GM12878 (cell line): ENCODE results near the gene SMARCAL1. TPM values are rescaled to one million over a fixed set of nuclear protein-coding genes. Genes with fewer than 3 reads are reported as not detected.

ENCODE experiments used
- ATAC-seq: fragments of 200-7000 bp; cut with Tn5 transposase; 3 replicates; pipeline ENCODE4 v1.9.1; 2020; ENCODE audit warnings: mild to moderate bottlenecking, moderate library complexity
- BruUV-seq: library from RNA; stranded (reverse); fragments of 400-500 nt; replicated peaks from 2 replicates; lab custom pipeline; 2021; lab: Mats Ljungman, UMichigan
- CTCF ChIA-PET: fragments of 300-600 bp; sonication (Branson Sonifier 250); formaldehyde crosslinking; extraction: SDS; loops from one replicate; lab custom pipeline; 2021; ENCODE audit warnings: inconsistent platforms; lab: Yijun Ruan, JAX
- POLR2A ChIA-PET: fragments of 350-600 bp; formaldehyde crosslinking; extraction: SDS; loops from one replicate; lab custom pipeline; 2021; ENCODE audit warnings: inconsistent platforms; lab: Charles Lee
- RAD21 ChIA-PET: fragments of 300-600 bp; sonication (Branson Sonifier 250); formaldehyde crosslinking; loops from one replicate; lab custom pipeline; 2023; ENCODE audit warnings: antibody characterized with exemption; ENCODE audit not compliant: unreplicated experiment; lab: Charles Lee
- SMC1A ChIA-PET: fragments of 300-600 bp; sonication (Branson Sonifier 250); formaldehyde crosslinking; loops from one replicate; lab custom pipeline; 2023; ENCODE audit not compliant: unreplicated experiment, uncharacterized antibody; lab: Charles Lee
- DNase-seq: peaks from one replicate; pipeline ENCODE4 v3.0.0-alpha.2; 2011; ENCODE audit warnings: low read depth, low spot score
- FAIRE-seq: peaks from 3 replicates; lab custom pipeline; 2011; peaks lifted over from hg19 to GRCh38; lab: Jason Lieb, UNC
- H2AFZ ChIP-seq: 2 replicates; pipeline ENCODE4 v1.6.0; 2011; ENCODE audit warnings: low read depth, low read length, control low read depth; ENCODE audit not compliant: control insufficient read depth
- H3K27ac ChIP-seq: 2 replicates; pipeline ENCODE4 v1.5.1; 2011; ENCODE audit warnings: control low read depth; ENCODE audit not compliant: control insufficient read depth, insufficient read depth
- H3K27me3 ChIP-seq, 2 experiments: replicated peaks in 1 of 2; 2 replicates each; pipeline versions ENCODE4 v1.6.0 to v1.6.1; 2011; ENCODE audit warnings: low read length in 1 of 2; ENCODE audit not compliant: control insufficient read depth in 2 of 2, insufficient read depth in 2 of 2
- H3K36me3 ChIP-seq, 2 experiments: 2 replicates each; pipeline ENCODE4 v1.5.1; 2011; ENCODE audit warnings: low read length in 1 of 2; ENCODE audit not compliant: control insufficient read depth in 2 of 2, insufficient read depth in 2 of 2
- H3K4me1 ChIP-seq: 2 replicates; pipeline ENCODE4 v1.6.1; 2011; ENCODE audit warnings: mild to moderate bottlenecking, low read length, moderate library complexity, mixed read lengths; ENCODE audit not compliant: control insufficient read depth, insufficient read depth
- H3K4me2 ChIP-seq: 2 replicates; pipeline ENCODE4 v1.6.0; 2011; ENCODE audit warnings: control low read depth; ENCODE audit not compliant: control insufficient read depth, insufficient read depth
- H3K4me3 ChIP-seq: fragments of 200-600 bp; sonication (generic); 2 replicates; pipeline ENCODE4 v1.5.1; 2016
- H3K79me2 ChIP-seq: 2 replicates; pipeline ENCODE4 v1.6.0; 2011; ENCODE audit warnings: low read length; ENCODE audit not compliant: control insufficient read depth, insufficient read depth
- H3K9ac ChIP-seq: 2 replicates; pipeline ENCODE4 v1.8.0; 2011; ENCODE audit warnings: low read length, control low read depth, mixed read lengths; ENCODE audit not compliant: control insufficient read depth, insufficient read depth
- H3K9me3 ChIP-seq: replicated peaks from 3 replicates; pipeline ENCODE4 v1.5.1; 2011; ENCODE audit warnings: mild to moderate bottlenecking, low read length; ENCODE audit not compliant: control insufficient read depth, insufficient read depth
- H4K20me1 ChIP-seq: 2 replicates; pipeline ENCODE4 v1.6.0; 2011; ENCODE audit not compliant: control insufficient read depth, insufficient read depth
- ATF3 ChIP-seq: IDR thresholded peaks from 2 replicates; pipeline ENCODE4 v1.6.1; 2011; ENCODE audit warnings: low read depth, mild to moderate bottlenecking, low read length, moderate library complexity, borderline replicate concordance; ENCODE audit errors: extremely low read depth
- CBX5 ChIP-seq: sonication (generic); IDR thresholded peaks from 2 replicates; pipeline ENCODE4 v1.6.1; 2016; ENCODE audit warnings: low read depth, moderate library complexity, mild to moderate bottlenecking, inconsistent platforms
- CHD2 ChIP-seq: IDR thresholded peaks from 2 replicates; pipeline ENCODE4 v1.6.1; 2011; ENCODE audit warnings: low read depth, low read length, improper control_type of control experiment, borderline replicate concordance
- IKZF1 ChIP-seq: fragments of 450-650 bp; conservative IDR thresholded peaks from 2 replicates; pipeline ENCODE4 v1.6.1; 2017; ENCODE audit warnings: antibody characterized with exemption, mild to moderate bottlenecking
- KAT2A ChIP-seq: conservative IDR thresholded peaks from 2 replicates; pipeline ENCODE4 v1.6.1; 2011; ENCODE audit warnings: low read depth, low read length; ENCODE audit not compliant: control insufficient read depth
- MEF2A ChIP-seq: IDR thresholded peaks from 2 replicates; pipeline ENCODE4 v1.6.1; 2011; ENCODE audit warnings: low read depth, mild to moderate bottlenecking, low read length, moderate library complexity; ENCODE audit not compliant: insufficient read depth
- MEF2B ChIP-seq: fragments of 450-650 bp; IDR thresholded peaks from 2 replicates; pipeline ENCODE4 v1.6.1; 2018; ENCODE audit warnings: mild to moderate bottlenecking, moderate library complexity; ENCODE audit not compliant: partially characterized antibody, poor library complexity, severe bottlenecking
- NFXL1 ChIP-seq: fragments of 450-650 bp; IDR thresholded peaks from 2 replicates; pipeline ENCODE4 v1.6.1; 2017; ENCODE audit warnings: antibody characterized with exemption, mild to moderate bottlenecking, borderline replicate concordance
- PAX8 ChIP-seq: fragments of 450-650 bp; IDR thresholded peaks from 2 replicates; pipeline ENCODE4 v1.6.1; 2017; ENCODE audit warnings: mild to moderate bottlenecking, moderate library complexity
- PBX3 ChIP-seq: IDR thresholded peaks from 2 replicates; pipeline ENCODE4 v1.6.1; 2011; ENCODE audit warnings: mild to moderate bottlenecking, low read depth, low read length, moderate library complexity; ENCODE audit not compliant: insufficient replicate concordance
- POLR2AphosphoS5 ChIP-seq: IDR thresholded peaks from 2 replicates; pipeline ENCODE4 v1.6.1; 2011; ENCODE audit warnings: mild to moderate bottlenecking, low read length, inconsistent platforms
- POU2F2 ChIP-seq: IDR thresholded peaks from 3 replicates; pipeline ENCODE4 v1.6.1; 2011; ENCODE audit warnings: low read depth, mild to moderate bottlenecking, low read length, borderline replicate concordance
- RCOR1 ChIP-seq: conservative IDR thresholded peaks from 2 replicates; pipeline ENCODE4 v1.6.1; 2012; ENCODE audit warnings: low read depth, low read length, improper control_type of control experiment
- RELB ChIP-seq: fragments of 450-650 bp; IDR thresholded peaks from 2 replicates; pipeline ENCODE4 v1.6.1; 2017; ENCODE audit warnings: low read depth, mild to moderate bottlenecking, moderate library complexity
- SIX5 ChIP-seq: IDR thresholded peaks from 2 replicates; pipeline ENCODE4 v1.6.1; 2011; ENCODE audit warnings: mild to moderate bottlenecking, low read depth, low read length, moderate library complexity; ENCODE audit not compliant: severe bottlenecking
- SPI1 ChIP-seq: IDR thresholded peaks from 2 replicates; pipeline ENCODE4 v1.6.1; 2011; ENCODE audit warnings: low read depth, mild to moderate bottlenecking, low read length, moderate library complexity, borderline replicate concordance; ENCODE audit not compliant: insufficient read depth
- SUPT20H ChIP-seq: IDR thresholded peaks from 2 replicates; pipeline ENCODE4 v1.6.1; 2011; ENCODE audit warnings: low read depth, mild to moderate bottlenecking, low read length, moderate library complexity, borderline replicate concordance; ENCODE audit not compliant: control insufficient read depth
- TCF12 ChIP-seq: IDR thresholded peaks from 2 replicates; pipeline ENCODE4 v1.6.1; 2011; ENCODE audit warnings: low read depth, mild to moderate bottlenecking, low read length
- ZNF207 ChIP-seq: fragments of 450-650 bp; IDR thresholded peaks from 2 replicates; pipeline ENCODE4 v1.6.1; 2014; ENCODE audit warnings: antibody characterized with exemption, mild to moderate bottlenecking, borderline replicate concordance
- ZSCAN29 ChIP-seq: fragments of 450-650 bp; IDR thresholded peaks from 2 replicates; pipeline ENCODE4 v1.6.1; 2017; ENCODE audit warnings: mild to moderate bottlenecking, moderate library complexity
- WGBS: methylation state at CpG from one replicate; pipeline ENCODE4 v1.1.6; 2016; ENCODE audit warnings: low lambda C conversion rate; ENCODE audit not compliant: insufficient replicate concordance, insufficient coverage; ENCODE audit errors: missing lambda C conversion rate; 5-methylcytosine and 5-hydroxymethylcytosine counted together
- in situ Hi-C: fragments of 300-500 bp; cut with MboI; formaldehyde crosslinking; loops from 9 replicates; pipeline ENCODE4 v1.14.3; 2018; ENCODE audit warnings: mixed read lengths
- intact Hi-C: fragments of 100-400 bp; cut with micrococcal nuclease; formaldehyde crosslinking; loops from one replicate; pipeline ENCODE4 v1.14.2; 2022; ENCODE audit not compliant: unreplicated experiment
- polyA plus RNA-seq, 11 experiments: library from polyadenylated mRNA; depleted of rRNA in 4 of 11; unstranded in 6 of 11; stranded (reverse) in 5 of 11; fragments of >200 nt; fragmentation: Nextera tagmentation in 4 of 11; fragmentation: Illumina TruSeq in 1 of 11; extraction: Ambion mirVana in 4 of 11; extraction: Trizol in 1 of 11; gene quantifications; 1 replicate in 1 of 11; 2 replicates in 10 of 11; pipeline versions ENCODE4 v1.2.1 to v1.2.3, GENCODE V29; 2011 to 2016; ENCODE audit warnings: inconsistent platforms in 2 of 11, missing spikeins in 2 of 11, low read depth in 1 of 11
- total RNA-seq, 4 experiments: library from RNA; depleted of rRNA in 3 of 4; stranded (reverse); fragments of >200 nt in 3 of 4; fragmentation: Illumina TruSeq in 1 of 4; extraction: Trizol in 1 of 4; gene quantifications; 2 replicates each; pipeline versions ENCODE4 v1.2.1 to v1.2.3, GENCODE V29; 2013 to 2021

The SMARCAL1 gene
- total and polyA plus RNA-seq, 10 of the 15 experiments (the other 5 are each of a cell fraction or from before 2014, with no cell fraction given): 10.8 to 32.9 (median 21.8) TPM

- Histone ChIP-seq H3K4me1 (no peaks in the 10 kb centered on the region), H3K36me3 (peaks cover 9 to 50% of the 10 kb centered on the region in 2 experiments), H4K20me1 (no peaks in the 10 kb centered on the region), H3K4me3 (no peak overlapping the region), H3K9ac (no peak overlapping the region), H3K27me3 (no peaks in the 10 kb centered on the region), H3K4me2 (no peak overlapping the region), H3K79me2 (no peaks in the 10 kb centered on the region), H2AFZ (no peak overlapping the region), H3K27ac (no peak overlapping the region), H3K9me3 (peaks cover 6% of the 10 kb centered on the region; the same call in 2 of the 3 replicates)
- in situ Hi-C loops: no loop called here
- intact Hi-C loops: no loop called here
- ChIA-PET CTCF (interaction anchor here (0.8 to 1.2 kb wide), 2 partner anchors 24 to 315 kb away, joined by 3 to 4 read pairs; no protein-coding TSS in a partner anchor), POLR2A (interaction anchor here (0.6 kb wide), 1 partner anchor 235 kb away, joined by 3 read pairs; no protein-coding TSS in a partner anchor), SMC1A (interaction anchor here (1.0 to 1.7 kb wide), 2 partner anchors 10 to 20 kb away, joined by 3 to 9 read pairs; no protein-coding TSS in a partner anchor), RAD21 (no interaction called here)
- FAIRE-seq: no peak
- no peak for ATAC-seq
- 73% methylated on average over 6 of the region's 6 CpGs for WGBS
- TF ChIP-seq RELB (no peak), CBX5 (no peak), SIX5 (no peak), POLR2AphosphoS5 (no peak), PBX3 (no peak), ZNF207 (no peak), CHD2 (no peak), KAT2A (no peak), TCF12 (no peak), MEF2A (no peak), NFXL1 (no peak), RCOR1 (no peak), ATF3 (no peak), SUPT20H (no peak), MEF2B (no peak), PAX8 (no peak), SPI1 (no peak), IKZF1 (no peak), ZSCAN29 (no peak), POU2F2 (no peak)
- no TSS peak for BruUV-seq
- DNase-seq: no peak
Observed at GRCh38 chr2:216428618-216429350, 16.5 kb downstream of the SMARCAL1 start.
